ENCODE results near the gene ZFP91. TPM values are rescaled to one million over a fixed set of nuclear protein-coding genes. Genes with fewer than 3 reads are reported as not detected.
"Not testable (repeated sequence)": the region's sequence is repeated elsewhere in the genome, so short reads cannot be mapped to it uniquely, and the experiment has no call there.

Gene ZFP91
- total and polyA plus RNA-seq, 3 donors from 2014 or later, result 99.0 to 215 (median 126) TPM

- Histone ChIP-seq H3K27me3 (no peaks in the 10 kb centered on the region), H3K36me3 (ENCODE audit: low read depth, missing control alignments) (no peaks in the 10 kb centered on the region), H3K4me3 (no peak overlapping the region), H3K27ac (no peak overlapping the region), H3K9me3 (no peaks in the 10 kb centered on the region), H3K4me1 (no peaks in the 10 kb centered on the region)
- no peak for TF ChIP-seq POLR2A (IDR thresholded peaks at IDR 0.05)
- TF ChIP-seq, protein P1, sequence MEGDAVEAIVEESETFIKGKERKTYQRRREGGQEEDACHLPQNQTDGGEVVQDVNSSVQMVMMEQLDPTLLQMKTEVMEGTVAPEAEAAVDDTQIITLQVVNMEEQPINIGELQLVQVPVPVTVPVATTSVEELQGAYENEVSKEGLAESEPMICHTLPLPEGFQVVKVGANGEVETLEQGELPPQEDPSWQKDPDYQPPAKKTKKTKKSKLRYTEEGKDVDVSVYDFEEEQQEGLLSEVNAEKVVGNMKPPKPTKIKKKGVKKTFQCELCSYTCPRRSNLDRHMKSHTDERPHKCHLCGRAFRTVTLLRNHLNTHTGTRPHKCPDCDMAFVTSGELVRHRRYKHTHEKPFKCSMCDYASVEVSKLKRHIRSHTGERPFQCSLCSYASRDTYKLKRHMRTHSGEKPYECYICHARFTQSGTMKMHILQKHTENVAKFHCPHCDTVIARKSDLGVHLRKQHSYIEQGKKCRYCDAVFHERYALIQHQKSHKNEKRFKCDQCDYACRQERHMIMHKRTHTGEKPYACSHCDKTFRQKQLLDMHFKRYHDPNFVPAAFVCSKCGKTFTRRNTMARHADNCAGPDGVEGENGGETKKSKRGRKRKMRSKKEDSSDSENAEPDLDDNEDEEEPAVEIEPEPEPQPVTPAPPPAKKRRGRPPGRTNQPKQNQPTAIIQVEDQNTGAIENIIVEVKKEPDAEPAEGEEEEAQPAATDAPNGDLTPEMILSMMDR (IDR thresholded peaks at IDR 0.05), result peak; percentile 42 to 80 (median 61)
- DNase-seq, result peak; percentile 62
- intact Hi-C loops (cut with DNase I; ENCODE audit: low total_unique reads), result no loop called here
- 58 to 68% methylated on average over 4 of the region's 4 CpGs for WGBS, 2 donors
These were observed 10.9 kb upstream of the ZFP91 start for GRCh38 chr11:58567889-58568512.

DNA sequence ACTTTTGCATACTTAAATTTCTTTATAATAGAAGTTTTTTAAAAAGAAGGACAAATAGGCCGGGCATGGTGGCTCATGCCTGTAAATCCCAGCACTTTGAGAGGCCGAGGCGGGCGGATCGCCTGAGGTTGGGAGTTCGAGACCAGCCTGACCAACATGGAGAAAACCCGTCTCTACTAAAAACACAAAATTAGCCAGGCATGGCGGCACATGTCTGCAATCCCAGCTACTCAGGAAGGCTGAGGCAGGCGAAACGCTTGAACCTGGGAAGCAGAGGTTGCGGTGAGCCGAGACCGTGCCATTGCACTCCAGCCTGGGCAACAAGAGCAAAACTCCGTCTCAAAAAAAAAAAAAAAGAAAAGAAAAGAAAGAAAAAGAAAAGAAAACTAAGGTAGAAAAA, 6.0 kb upstream of the ZFP91 start:
- H3K9me3 ChIP-seq; H3K4me3 ChIP-seq; H3K27me3 ChIP-seq; H3K27ac ChIP-seq; intact Hi-C loops (cut with DNase I; ENCODE audit: low total_unique reads); H3K36me3 ChIP-seq (ENCODE audit: low read depth, missing control alignments); DNase-seq: not testable (repeated sequence)
- 97% methylated on average over 14 of the region's 14 CpGs for WGBS, 2 donors
- H3K4me1 ChIP-seq, result peaks cover 17% of the 10 kb centered on the region

DNA sequence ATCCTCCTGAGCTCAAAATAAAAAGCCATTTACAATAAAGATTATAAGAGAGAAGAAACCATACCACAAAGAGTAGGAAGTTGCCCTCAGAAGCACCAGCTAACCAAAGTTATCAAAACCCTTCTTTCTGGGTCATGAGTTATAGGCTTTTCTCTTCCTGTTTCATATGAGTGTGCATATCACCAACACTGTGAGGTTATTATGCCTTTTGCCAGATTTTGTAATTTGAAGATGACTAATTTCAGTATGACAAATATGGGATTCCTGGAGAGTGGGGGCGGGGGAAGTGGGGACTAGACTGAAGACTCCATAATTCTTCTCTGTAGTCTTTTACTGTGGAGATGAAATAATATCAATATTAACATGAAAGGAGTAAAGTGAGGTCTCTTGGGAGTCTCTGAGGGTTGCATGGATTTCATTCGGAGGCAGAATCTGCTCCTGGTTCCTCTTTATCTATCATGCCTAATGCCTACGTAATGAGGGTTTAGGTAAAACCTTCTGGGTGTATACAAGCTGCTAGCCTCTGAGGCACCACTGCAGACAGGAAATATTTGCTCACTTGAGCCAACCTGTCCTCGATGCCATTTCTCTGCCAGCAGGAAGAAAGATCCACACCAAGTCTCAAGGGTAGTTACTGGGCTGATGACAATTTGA, 5.3 kb upstream of the ZFP91 start:
- H3K4me1 ChIP-seq, result peaks cover 17% of the 10 kb centered on the region
- 82 to 86% methylated on average over 4 of the region's 4 CpGs for WGBS, 2 donors
- no peaks in the 10 kb centered on the region for H3K36me3 ChIP-seq (ENCODE audit: low read depth, missing control alignments)
- TF ChIP-seq, protein P1 (IDR thresholded peaks at IDR 0.05), result no peak
- no peak for TF ChIP-seq POLR2A (IDR thresholded peaks at IDR 0.05)
- H3K4me3 ChIP-seq, result no peak overlapping the region
- H3K27ac ChIP-seq, result no peak overlapping the region
- intact Hi-C loops (cut with DNase I; ENCODE audit: low total_unique reads), result no loop called here
- H3K9me3 ChIP-seq, result no peaks in the 10 kb centered on the region
- DNase-seq, result no peak
- H3K27me3 ChIP-seq, result no peaks in the 10 kb centered on the region

DNA sequence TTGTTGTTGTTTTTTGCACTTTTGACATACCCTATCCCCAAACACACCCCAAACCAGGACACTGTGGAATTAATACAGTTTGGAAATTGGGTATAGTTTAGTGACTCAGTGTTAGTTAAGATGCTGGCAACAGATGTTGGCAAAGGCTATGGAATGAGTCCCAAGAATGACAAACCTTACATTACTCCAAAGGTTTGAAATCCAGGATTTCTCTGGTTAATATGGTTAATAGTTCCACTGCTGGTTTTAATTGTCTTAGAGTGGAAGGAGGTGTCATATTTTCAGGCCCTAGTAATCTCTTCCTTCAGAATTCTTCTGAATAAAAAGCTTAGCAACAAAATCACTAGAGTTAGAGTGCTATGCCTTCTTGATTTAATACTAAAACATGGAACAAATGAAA, 4.0 kb upstream of the ZFP91 start:
- Histone ChIP-seq H3K27me3 (no peaks in the 10 kb centered on the region), H3K4me1 (peaks cover 17% of the 10 kb centered on the region), H3K9me3 (no peaks in the 10 kb centered on the region), H3K4me3 (no peak overlapping the region), H3K36me3 (ENCODE audit: low read depth, missing control alignments) (no peaks in the 10 kb centered on the region), H3K27ac (peak overlapping the region in 1 of 2 donors; percentile 57)
- intact Hi-C loops (cut with DNase I; ENCODE audit: low total_unique reads), result no loop called here
- no peak for DNase-seq
- TF ChIP-seq, protein P1 (IDR thresholded peaks at IDR 0.05), result no peak
- no peak for TF ChIP-seq POLR2A (IDR thresholded peaks at IDR 0.05)

DNA sequence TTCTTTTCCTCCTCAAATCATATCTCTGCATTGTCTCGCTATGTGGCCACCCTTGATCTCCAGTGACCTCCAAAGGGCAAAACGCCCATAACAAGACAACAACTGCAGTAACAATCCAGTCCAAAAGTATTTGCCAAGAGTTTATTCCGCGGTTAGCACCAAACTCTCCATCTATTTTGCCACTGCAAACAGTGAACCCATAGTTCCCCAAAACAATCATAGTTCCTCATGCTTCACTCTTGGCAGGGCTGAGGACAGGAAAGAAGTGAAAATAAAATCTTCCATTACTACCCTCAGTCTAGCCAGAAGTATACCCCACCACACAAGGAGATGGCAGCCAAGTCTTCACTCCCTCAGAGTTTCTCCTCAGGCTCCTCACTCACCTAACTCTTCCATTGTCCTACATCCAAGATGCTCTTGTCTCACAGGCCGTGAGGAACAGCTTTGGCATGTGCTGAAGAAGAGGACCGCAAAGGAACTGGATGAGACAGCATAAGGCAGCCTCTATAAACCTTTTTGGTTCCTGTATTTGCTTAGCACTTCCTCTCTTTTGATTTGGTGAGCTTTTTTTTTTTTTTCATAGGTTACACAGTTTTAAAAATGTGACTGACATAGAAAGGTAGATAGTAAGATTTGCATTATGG, 3.4 kb upstream of the ZFP91 start, which contains the start of gene LPXN:
LPXN (minus strand) TSS at position 480 of the 644 bp plus-strand sequence; CDS start at position 396, 84 bp downstream.
- H3K36me3 ChIP-seq (ENCODE audit: low read depth, missing control alignments), result no peaks in the 10 kb centered on the region
- no peaks in the 10 kb centered on the region for H3K9me3 ChIP-seq
- no peak for DNase-seq
- 56 to 59% methylated on average over 6 of the region's 6 CpGs for WGBS, 2 donors
- H3K27me3 ChIP-seq, result no peaks in the 10 kb centered on the region
- intact Hi-C loops (cut with DNase I; ENCODE audit: low total_unique reads), result no loop called here
- no peak within 1 kb of the TSS for H3K4me3 ChIP-seq
- H3K4me1 ChIP-seq, result peaks cover 17% of the 10 kb centered on the region
- TF ChIP-seq, protein P1 (IDR thresholded peaks at IDR 0.05), result no peak
- no peak for TF ChIP-seq POLR2A (IDR thresholded peaks at IDR 0.05)
- H3K27ac ChIP-seq, result peak within 1 kb of the TSS; percentile 99 to 100
